Tibial nerve (tissue), 4 donors: Measurements from ENCODE around the gene CAMK2B.

ENCODE experiments used
- EP300 ChIP-seq, 2 donors: sonication (generic); formaldehyde crosslinking; IDR thresholded peaks; one replicate each; pipeline ENCODE4 v1.6.1; 2017; ENCODE audit warnings: antibody characterized with exemption in 2 of 2, mild to moderate bottlenecking in 1 of 2
- POLR2A ChIP-seq, 2 donors: fragments of 450-650 bp; IDR thresholded peaks; one replicate each; pipeline ENCODE4 v1.6.1; 2017; ENCODE audit warnings: antibody characterized with exemption in 2 of 2, mild to moderate bottlenecking in 2 of 2, moderate library complexity in 2 of 2
- TF ChIP-seq, protein P1 (sequence below), 5 experiments: fragments of 200-600 bp in 3 of 5; fragments of 450-650 bp in 2 of 5; sonication (generic) in 3 of 5; IDR thresholded peaks; one replicate each; pipeline ENCODE4 v1.5.1; 2016 to 2019; ENCODE audit warnings: antibody characterized with exemption in 5 of 5, mild to moderate bottlenecking in 3 of 5, moderate library complexity in 2 of 5

DNA sequence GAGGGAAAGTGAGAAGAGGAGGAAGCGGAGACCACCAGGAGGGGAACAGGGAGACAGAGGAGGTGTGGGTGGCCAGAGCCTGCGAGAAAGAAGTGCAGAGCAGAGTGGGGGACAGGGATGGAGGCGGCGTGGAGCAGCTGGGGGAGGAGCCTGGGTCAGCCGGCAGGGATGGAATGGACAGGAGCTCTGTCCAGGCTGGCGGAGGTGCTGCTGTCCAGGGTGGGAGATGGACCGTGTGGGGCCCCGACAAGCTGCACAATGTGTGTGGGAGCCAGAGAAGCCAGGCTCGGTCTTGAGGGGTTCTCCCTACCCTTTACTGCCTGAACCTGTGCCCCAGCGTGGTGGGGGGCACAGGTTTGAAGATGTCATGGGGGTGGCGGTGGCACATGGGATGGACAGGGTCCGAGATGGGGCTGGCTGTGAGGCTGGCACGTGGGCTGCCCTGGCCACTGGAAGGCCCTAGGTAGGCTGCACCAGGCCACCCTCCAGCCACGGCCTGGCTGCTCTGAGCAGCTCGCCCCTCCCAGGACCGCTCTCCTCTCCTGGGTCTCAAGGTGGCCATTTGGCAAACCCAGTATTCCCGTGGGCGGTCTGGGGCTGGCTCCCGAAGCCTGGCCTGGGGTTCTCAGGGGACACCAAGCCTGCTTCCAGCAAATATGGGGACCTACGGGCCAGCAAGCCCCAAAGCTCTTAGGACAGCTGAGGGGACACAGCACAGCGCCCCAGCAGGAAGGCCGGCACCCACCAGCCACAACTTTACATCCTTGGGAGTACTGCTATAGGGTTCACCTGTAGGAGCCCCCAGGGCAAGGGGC lies 92.3 kb downstream of the CAMK2B start:
- TF ChIP-seq POLR2A (IDR thresholded peaks at IDR 0.05) (no peak), EP300 (IDR thresholded peaks at IDR 0.05) (no peak)
- TF ChIP-seq, protein P1, sequence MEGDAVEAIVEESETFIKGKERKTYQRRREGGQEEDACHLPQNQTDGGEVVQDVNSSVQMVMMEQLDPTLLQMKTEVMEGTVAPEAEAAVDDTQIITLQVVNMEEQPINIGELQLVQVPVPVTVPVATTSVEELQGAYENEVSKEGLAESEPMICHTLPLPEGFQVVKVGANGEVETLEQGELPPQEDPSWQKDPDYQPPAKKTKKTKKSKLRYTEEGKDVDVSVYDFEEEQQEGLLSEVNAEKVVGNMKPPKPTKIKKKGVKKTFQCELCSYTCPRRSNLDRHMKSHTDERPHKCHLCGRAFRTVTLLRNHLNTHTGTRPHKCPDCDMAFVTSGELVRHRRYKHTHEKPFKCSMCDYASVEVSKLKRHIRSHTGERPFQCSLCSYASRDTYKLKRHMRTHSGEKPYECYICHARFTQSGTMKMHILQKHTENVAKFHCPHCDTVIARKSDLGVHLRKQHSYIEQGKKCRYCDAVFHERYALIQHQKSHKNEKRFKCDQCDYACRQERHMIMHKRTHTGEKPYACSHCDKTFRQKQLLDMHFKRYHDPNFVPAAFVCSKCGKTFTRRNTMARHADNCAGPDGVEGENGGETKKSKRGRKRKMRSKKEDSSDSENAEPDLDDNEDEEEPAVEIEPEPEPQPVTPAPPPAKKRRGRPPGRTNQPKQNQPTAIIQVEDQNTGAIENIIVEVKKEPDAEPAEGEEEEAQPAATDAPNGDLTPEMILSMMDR (IDR thresholded peaks at IDR 0.05) = no peak
